ENCODE results near the gene ZDHHC8. TPM values are rescaled to one million over a fixed set of nuclear protein-coding genes. Genes with fewer than 3 reads are reported as not detected.

Gene ZDHHC8
- total RNA-seq, 4 donors from 2014 or later, result 11.8 to 27.8 (median 16.4) TPM

- Histone ChIP-seq H3K27me3 (no peaks in the 10 kb centered on the region), H3K9me3 (no peaks in the 10 kb centered on the region), H3K27ac (no peak overlapping the region), H3K4me3 (no peak overlapping the region), H3K4me1 (no peaks in the 10 kb centered on the region), H3K36me3 (peaks cover 0 to 98% of the 10 kb centered on the region in 2 donors)
- WGBS, 2 donors (ENCODE audit: low coverage in 1 of 2), result 67 to 70% methylated on average over 2 to 3 of the region's 13 CpGs
- TF ChIP-seq EP300 (IDR thresholded peaks at IDR 0.05), result no peak
- TF ChIP-seq POLR2AphosphoS5 (IDR thresholded peaks at IDR 0.05), result no peak
- no peak for TF ChIP-seq POLR2A (IDR thresholded peaks at IDR 0.05)
- TF ChIP-seq CTCF (IDR thresholded peaks at IDR 0.05), result no peak
- no peak for ATAC-seq
These were observed 23.4 kb upstream of the ZDHHC8 start for GRCh38 chr22:20107951-20108756.

DNA sequence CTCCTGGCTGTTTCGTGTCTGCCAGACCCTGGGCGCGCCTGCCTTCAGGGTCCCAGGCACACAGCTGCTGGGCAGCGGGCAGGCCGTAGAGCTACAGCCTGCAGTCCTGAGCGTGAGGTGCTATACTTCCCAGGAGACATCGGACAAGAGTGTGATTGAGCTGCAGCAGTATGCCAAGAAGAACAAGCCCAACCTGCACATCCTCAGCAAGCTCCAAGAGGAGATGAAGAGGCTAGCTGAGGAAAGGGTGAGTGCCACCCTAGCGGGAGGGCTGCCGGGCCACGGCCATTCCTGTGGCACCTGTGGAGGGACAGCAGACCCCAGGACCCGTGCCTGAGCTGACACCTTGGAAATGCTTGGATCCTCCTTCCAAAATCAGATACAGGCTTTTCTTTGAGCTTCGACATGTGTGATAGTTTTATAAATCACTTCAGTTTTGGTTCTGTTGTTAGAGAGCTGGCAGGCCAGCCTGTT lies 22.8 kb upstream of the ZDHHC8 start:
- Histone ChIP-seq H3K9me3 (no peaks in the 10 kb centered on the region), H3K36me3 (peaks cover 0 to 100% of the 10 kb centered on the region in 2 donors), H3K4me3 (no peak overlapping the region), H3K27ac (no peak overlapping the region), H3K27me3 (no peaks in the 10 kb centered on the region), H3K4me1 (no peaks in the 10 kb centered on the region)
- TF ChIP-seq CTCF (IDR thresholded peaks at IDR 0.05) (no peak), POLR2AphosphoS5 (IDR thresholded peaks at IDR 0.05) (no peak), POLR2A (IDR thresholded peaks at IDR 0.05) (no peak), EP300 (IDR thresholded peaks at IDR 0.05) (no peak)
- ATAC-seq, result no peak
- WGBS, 2 donors (ENCODE audit: low coverage in 1 of 2), result 50 to 78% methylated on average over 2 to 5 of the region's 12 CpGs

- no peak overlapping the region for H3K27ac ChIP-seq
- H3K27me3 ChIP-seq, result no peaks in the 10 kb centered on the region
- TF ChIP-seq EP300 (IDR thresholded peaks at IDR 0.05) (no peak), POLR2AphosphoS5 (IDR thresholded peaks at IDR 0.05) (no peak), CTCF (IDR thresholded peaks at IDR 0.05) (no peak), POLR2A (IDR thresholded peaks at IDR 0.05) (no peak)
- peaks cover 0 to 4% (median 0%) of the 10 kb centered on the region in 3 donors for H3K4me1 ChIP-seq
- no peak overlapping the region for H3K4me3 ChIP-seq
- no peaks in the 10 kb centered on the region for H3K9me3 ChIP-seq
- no peak for ATAC-seq
- 82% methylated on average over 2 of the region's 23 CpGs; no CpG with 5 or more reads in 1 of the 2 donors for WGBS, 2 donors (ENCODE audit: low coverage in 1 of 2)
- H3K36me3 ChIP-seq, result peaks cover 0 to 100% of the 10 kb centered on the region in 2 donors
These were observed 21.9 kb upstream of the ZDHHC8 start for GRCh38 chr22:20109411-20110358.

- TF ChIP-seq POLR2A (IDR thresholded peaks at IDR 0.05) (no peak), POLR2AphosphoS5 (IDR thresholded peaks at IDR 0.05) (no peak), CTCF (IDR thresholded peaks at IDR 0.05) (no peak), EP300 (IDR thresholded peaks at IDR 0.05) (no peak)
- no peak for ATAC-seq
- no peak overlapping the region for H3K27ac ChIP-seq
- WGBS, 2 donors (ENCODE audit: low coverage in 1 of 2), result 77 to 81% methylated on average over 4 to 5 of the region's 9 CpGs
- H3K9me3 ChIP-seq, result no peaks in the 10 kb centered on the region
- peaks cover 0 to 12% (median under 1%) of the 10 kb centered on the region in 3 donors for H3K4me1 ChIP-seq
- H3K4me3 ChIP-seq, result no peak overlapping the region
- peaks cover 0 to 100% of the 10 kb centered on the region in 2 donors for H3K36me3 ChIP-seq
- H3K27me3 ChIP-seq, result no peaks in the 10 kb centered on the region
These were observed 21.1 kb upstream of the ZDHHC8 start for GRCh38 chr22:20110359-20110985.
